ENCODE measurements around the gene TFAP2C.

TFAP2C gene

GRCh38 chr20:56592817-56593216 lies 36.3 kb upstream of the TFAP2C start:
- Histone ChIP-seq H3K9ac (no peak overlapping the region), H4K20me1 (no peaks in the 10 kb centered on the region), H3K4me3 (no peak overlapping the region), H3K27ac (no peak overlapping the region), H3K4me2 (no peak overlapping the region), H3K4me1 (no peaks in the 10 kb centered on the region), H3K27me3 (no peaks in the 10 kb centered on the region), H3K36me3 (no peaks in the 10 kb centered on the region), H3K9me3 (no peaks in the 10 kb centered on the region)
- no peak for TF ChIP-seq Cebpa-rat (IDR thresholded peaks at IDR 0.05)

- Histone ChIP-seq H4K20me1 (no peaks in the 10 kb centered on the region), H3K27ac (no peak overlapping the region), H3K36me3 (no peaks in the 10 kb centered on the region), H3K27me3 (no peaks in the 10 kb centered on the region), H3K9me3 (no peaks in the 10 kb centered on the region), H3K9ac (no peak overlapping the region), H3K4me3 (no peak overlapping the region), H3K4me2 (no peak overlapping the region), H3K4me1 (no peaks in the 10 kb centered on the region)
- TF ChIP-seq Cebpa-rat (IDR thresholded peaks at IDR 0.05) = no peak
These were observed 33.2 kb upstream of the TFAP2C start for GRCh38 chr20:56595746-56596475.

- no peak for TF ChIP-seq Cebpa-rat (IDR thresholded peaks at IDR 0.05)
- Histone ChIP-seq H3K4me2 (no peak overlapping the region), H4K20me1 (no peaks in the 10 kb centered on the region), H3K4me1 (no peaks in the 10 kb centered on the region), H3K27me3 (no peaks in the 10 kb centered on the region), H3K36me3 (no peaks in the 10 kb centered on the region), H3K4me3 (no peak overlapping the region), H3K9ac (no peak overlapping the region), H3K27ac (no peak overlapping the region), H3K9me3 (no peaks in the 10 kb centered on the region)
These were observed 27.9 kb upstream of the TFAP2C start for GRCh38 chr20:56601166-56601565.

- Histone ChIP-seq H3K4me2 (no peak overlapping the region), H3K4me1 (peaks cover 10% of the 10 kb centered on the region; the same call in 1 of the 2 replicates), H4K20me1 (no peaks in the 10 kb centered on the region), H3K27ac (no peak overlapping the region), H3K36me3 (no peaks in the 10 kb centered on the region), H3K9ac (no peak overlapping the region), H3K9me3 (no peaks in the 10 kb centered on the region), H3K27me3 (no peaks in the 10 kb centered on the region), H3K4me3 (no peak overlapping the region)
- TF ChIP-seq Cebpa-rat (IDR thresholded peaks at IDR 0.05) = no peak
These were observed 24.4 kb upstream of the TFAP2C start for GRCh38 chr20:56604673-56605072.

GRCh38 chr20:56605261-56605996 lies 23.7 kb upstream of the TFAP2C start:
- Histone ChIP-seq H3K36me3 (no peaks in the 10 kb centered on the region), H3K9ac (no peak overlapping the region), H4K20me1 (no peaks in the 10 kb centered on the region), H3K27ac (no peak overlapping the region), H3K9me3 (no peaks in the 10 kb centered on the region), H3K4me3 (no peak overlapping the region), H3K27me3 (no peaks in the 10 kb centered on the region), H3K4me1 (peaks cover 10% of the 10 kb centered on the region; the same call in 1 of the 2 replicates), H3K4me2 (no peak overlapping the region)
- no peak for TF ChIP-seq Cebpa-rat (IDR thresholded peaks at IDR 0.05)

GRCh38 chr20:56606174-56606945 lies 22.7 kb upstream of the TFAP2C start:
- H3K27ac ChIP-seq = no peak overlapping the region

GRCh38 chr20:56607061-56607704 lies 21.9 kb upstream of the TFAP2C start:
- H3K27ac ChIP-seq = no peak overlapping the region
- H4K20me1 ChIP-seq = no peaks in the 10 kb centered on the region
- no peaks in the 10 kb centered on the region for H3K36me3 ChIP-seq
- no peak overlapping the region for H3K4me3 ChIP-seq
- no peak overlapping the region for H3K9ac ChIP-seq
- no peaks in the 10 kb centered on the region for H3K27me3 ChIP-seq
- H3K4me1 ChIP-seq = peaks cover 10% of the 10 kb centered on the region; the same call in 1 of the 2 replicates
- H3K4me2 ChIP-seq = peak overlapping the region; percentile 26; the same call in 1 of the 2 replicates
- TF ChIP-seq Cebpa-rat (IDR thresholded peaks at IDR 0.05) = no peak
- H3K9me3 ChIP-seq = no peaks in the 10 kb centered on the region

More at GRCh38 chr20:56606174-56606945, 22.7 kb upstream of the TFAP2C start:
- H3K4me2 ChIP-seq = no peak overlapping the region
- no peaks in the 10 kb centered on the region for H3K36me3 ChIP-seq
- H3K4me3 ChIP-seq = no peak overlapping the region
- peaks cover 10% of the 10 kb centered on the region; the same call in 1 of the 2 replicates for H3K4me1 ChIP-seq
- no peaks in the 10 kb centered on the region for H4K20me1 ChIP-seq
- H3K9ac ChIP-seq = no peak overlapping the region
- no peak for TF ChIP-seq Cebpa-rat (IDR thresholded peaks at IDR 0.05)
- H3K27me3 ChIP-seq = no peaks in the 10 kb centered on the region
- no peaks in the 10 kb centered on the region for H3K9me3 ChIP-seq

GRCh38 chr20:56608376-56608775 lies 20.7 kb upstream of the TFAP2C start:
- Histone ChIP-seq H3K27ac (no peak overlapping the region), H3K4me2 (no peak overlapping the region), H3K9ac (no peak overlapping the region), H3K4me1 (peaks cover 10% of the 10 kb centered on the region; the same call in 1 of the 2 replicates), H3K27me3 (no peaks in the 10 kb centered on the region), H4K20me1 (no peaks in the 10 kb centered on the region), H3K4me3 (no peak overlapping the region), H3K36me3 (no peaks in the 10 kb centered on the region), H3K9me3 (no peaks in the 10 kb centered on the region)
- TF ChIP-seq Cebpa-rat (IDR thresholded peaks at IDR 0.05) = no peak

GRCh38 chr20:56609321-56609720 lies 19.8 kb upstream of the TFAP2C start:
- H3K9me3 ChIP-seq = no peaks in the 10 kb centered on the region
- H3K27me3 ChIP-seq = no peaks in the 10 kb centered on the region
- H3K27ac ChIP-seq = no peak overlapping the region
- TF ChIP-seq Cebpa-rat (IDR thresholded peaks at IDR 0.05) = no peak
- no peak overlapping the region for H3K4me3 ChIP-seq
- no peaks in the 10 kb centered on the region for H4K20me1 ChIP-seq
- H3K4me2 ChIP-seq = no peak overlapping the region
- no peak overlapping the region for H3K9ac ChIP-seq
- no peaks in the 10 kb centered on the region for H3K36me3 ChIP-seq
- peaks cover 10% of the 10 kb centered on the region; the same call in 1 of the 2 replicates for H3K4me1 ChIP-seq

Data from BLaER1 (cell line).